Astrocyte of the cerebellum (primary cell): ENCODE data around the gene DCAF17.

ENCODE experiments used
- DNase-seq: peaks from one replicate; pipeline ENCODE4 v3.0.0-alpha.2; 2011; ENCODE audit warnings: low read depth
- H3K4me3 ChIP-seq: 2 replicates; pipeline ENCODE4 v1.5.1; 2011; ENCODE audit warnings: mild to moderate bottlenecking, low read depth, low read length, moderate library complexity
- in situ Hi-C: cut with HindIII; loops from 2 replicates; pipeline ENCODE4 v1.10.0; 2017; ENCODE audit warnings: low sequenced_read_pairs
- TF ChIP-seq, protein P1 (sequence below): IDR thresholded peaks from 2 replicates; pipeline ENCODE4 v1.5.1; 2012; ENCODE audit warnings: low read length, low read depth, moderate library complexity, mild to moderate bottlenecking; ENCODE audit errors: missing control alignments

The DCAF17 gene

DNA sequence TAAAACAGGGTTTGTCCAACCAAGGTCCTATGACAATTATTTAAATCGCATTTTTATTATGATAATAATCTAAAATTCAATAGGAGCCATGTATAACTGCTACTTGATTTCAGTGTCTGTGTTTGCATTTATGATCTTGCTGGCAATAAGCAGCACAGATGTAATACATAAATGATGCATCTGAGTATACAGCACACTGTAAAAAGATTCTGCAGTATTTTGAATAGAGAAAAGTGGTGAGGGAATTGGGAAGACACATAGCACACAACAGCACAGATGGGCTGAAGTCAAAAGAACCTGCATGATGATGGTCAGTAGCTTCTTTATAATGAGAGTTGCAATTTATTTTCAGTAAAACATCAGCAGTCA, 26.4 kb upstream of the DCAF17 start:
- in situ Hi-C loops = loop anchor here (25.0 kb wide), 1 partner anchor 445 kb away; no protein-coding TSS in a partner anchor
- TF ChIP-seq, protein P1, sequence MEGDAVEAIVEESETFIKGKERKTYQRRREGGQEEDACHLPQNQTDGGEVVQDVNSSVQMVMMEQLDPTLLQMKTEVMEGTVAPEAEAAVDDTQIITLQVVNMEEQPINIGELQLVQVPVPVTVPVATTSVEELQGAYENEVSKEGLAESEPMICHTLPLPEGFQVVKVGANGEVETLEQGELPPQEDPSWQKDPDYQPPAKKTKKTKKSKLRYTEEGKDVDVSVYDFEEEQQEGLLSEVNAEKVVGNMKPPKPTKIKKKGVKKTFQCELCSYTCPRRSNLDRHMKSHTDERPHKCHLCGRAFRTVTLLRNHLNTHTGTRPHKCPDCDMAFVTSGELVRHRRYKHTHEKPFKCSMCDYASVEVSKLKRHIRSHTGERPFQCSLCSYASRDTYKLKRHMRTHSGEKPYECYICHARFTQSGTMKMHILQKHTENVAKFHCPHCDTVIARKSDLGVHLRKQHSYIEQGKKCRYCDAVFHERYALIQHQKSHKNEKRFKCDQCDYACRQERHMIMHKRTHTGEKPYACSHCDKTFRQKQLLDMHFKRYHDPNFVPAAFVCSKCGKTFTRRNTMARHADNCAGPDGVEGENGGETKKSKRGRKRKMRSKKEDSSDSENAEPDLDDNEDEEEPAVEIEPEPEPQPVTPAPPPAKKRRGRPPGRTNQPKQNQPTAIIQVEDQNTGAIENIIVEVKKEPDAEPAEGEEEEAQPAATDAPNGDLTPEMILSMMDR = no peak
- no peak overlapping the region for H3K4me3 ChIP-seq
- DNase-seq = no peak

DNA sequence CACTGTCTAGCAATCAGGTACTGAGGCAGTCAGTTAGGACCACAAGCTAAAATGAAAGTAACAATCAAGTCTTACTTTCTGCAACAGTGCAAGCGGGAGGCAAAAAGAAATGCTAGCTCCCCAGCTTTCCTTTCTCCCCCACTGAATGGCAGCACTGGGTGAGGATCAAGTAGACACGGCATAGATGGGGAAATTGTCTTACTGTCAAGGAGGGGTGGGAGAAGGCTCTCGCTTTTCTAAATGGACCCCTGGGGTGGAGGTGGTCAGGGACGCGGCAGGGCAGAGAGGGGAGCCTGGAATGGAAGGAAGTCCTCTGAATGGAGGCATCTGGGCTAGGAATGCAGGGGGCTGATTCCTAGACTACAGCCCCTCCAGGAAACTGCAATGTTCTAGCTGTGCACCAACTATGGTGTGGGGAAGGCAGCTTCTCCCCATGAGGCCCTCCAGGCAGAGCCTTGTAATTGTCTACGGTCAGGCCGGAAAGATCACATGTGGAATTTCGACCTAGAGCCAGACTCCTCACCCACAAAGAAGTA, 24.5 kb upstream of the DCAF17 start:
- TF ChIP-seq, protein P1 = no peak
- H3K4me3 ChIP-seq = peak overlapping the region; percentile 34
- DNase-seq = no peak
- in situ Hi-C loops = loop anchor here (25.0 kb wide), 1 partner anchor 447 kb away; no protein-coding TSS in a partner anchor

DNA sequence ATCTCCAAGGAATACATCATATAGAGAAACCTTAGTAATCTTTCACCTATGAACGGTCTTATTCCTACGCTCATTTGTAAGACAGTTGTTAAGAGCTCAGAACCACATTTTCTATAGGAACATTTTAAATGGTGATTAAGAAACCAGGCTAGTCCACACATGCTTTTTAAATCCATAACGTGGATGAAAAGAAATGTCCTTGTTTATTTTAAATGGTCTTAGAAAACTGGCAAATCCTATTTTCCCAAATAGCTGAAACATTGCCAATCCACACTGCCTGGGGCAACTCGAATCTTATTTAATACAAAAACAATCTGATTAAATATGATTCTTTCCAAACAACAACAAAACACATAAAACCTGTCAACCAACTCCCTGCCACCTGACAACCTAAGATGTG, 23.9 kb upstream of the DCAF17 start:
- in situ Hi-C loops = loop anchor here (25.0 kb wide), 1 partner anchor 448 kb away; no protein-coding TSS in a partner anchor
- TF ChIP-seq, protein P1 = no peak
- H3K4me3 ChIP-seq = no peak overlapping the region
- peak; percentile 38 for DNase-seq

DNA sequence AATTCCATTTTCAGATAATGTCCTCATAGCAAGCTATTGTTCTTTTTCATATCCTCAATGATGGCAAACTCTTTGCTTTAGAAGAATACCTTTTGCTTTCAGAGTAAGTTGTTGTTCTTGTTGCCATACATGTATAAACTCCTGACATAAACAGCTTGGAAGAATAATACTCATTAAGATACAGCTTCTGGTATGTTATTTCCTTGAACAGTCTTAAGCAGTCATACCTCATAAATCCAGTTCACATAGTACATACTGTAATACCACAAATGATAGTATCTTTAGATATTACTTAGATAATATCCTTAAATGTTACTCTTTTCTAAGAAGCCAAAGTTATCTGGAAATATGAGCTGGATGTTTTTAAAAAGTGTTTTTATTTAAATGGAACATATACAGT, 23.4 kb upstream of the DCAF17 start:
- H3K4me3 ChIP-seq = no peak overlapping the region
- TF ChIP-seq, protein P1 = no peak
- no peak for DNase-seq
- in situ Hi-C loops = loop anchor here (25.0 kb wide), 1 partner anchor 448 kb away; no protein-coding TSS in a partner anchor

DNA sequence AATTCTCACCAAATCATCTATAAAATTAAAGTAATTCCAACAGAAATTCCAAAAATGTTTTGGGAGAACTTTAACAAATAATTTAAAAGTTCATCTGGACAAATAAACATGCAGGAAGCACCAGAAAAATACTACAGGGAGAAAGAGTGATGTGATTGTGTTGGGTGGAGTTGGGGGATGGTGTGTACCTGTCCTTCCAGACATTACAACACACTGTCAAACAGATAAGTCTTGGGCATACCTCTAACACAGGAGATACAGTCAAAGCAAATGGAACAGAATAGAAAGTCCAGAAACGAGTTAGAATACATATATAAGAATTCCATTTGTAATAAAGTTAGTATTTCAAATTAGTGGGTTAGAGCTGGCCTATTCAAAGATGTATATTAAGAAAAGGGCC, 22.8 kb upstream of the DCAF17 start:
- no peak overlapping the region for H3K4me3 ChIP-seq
- DNase-seq = no peak
- in situ Hi-C loops = loop anchor here (25.0 kb wide), 1 partner anchor 449 kb away; no protein-coding TSS in a partner anchor
- TF ChIP-seq, protein P1 = no peak

DNA sequence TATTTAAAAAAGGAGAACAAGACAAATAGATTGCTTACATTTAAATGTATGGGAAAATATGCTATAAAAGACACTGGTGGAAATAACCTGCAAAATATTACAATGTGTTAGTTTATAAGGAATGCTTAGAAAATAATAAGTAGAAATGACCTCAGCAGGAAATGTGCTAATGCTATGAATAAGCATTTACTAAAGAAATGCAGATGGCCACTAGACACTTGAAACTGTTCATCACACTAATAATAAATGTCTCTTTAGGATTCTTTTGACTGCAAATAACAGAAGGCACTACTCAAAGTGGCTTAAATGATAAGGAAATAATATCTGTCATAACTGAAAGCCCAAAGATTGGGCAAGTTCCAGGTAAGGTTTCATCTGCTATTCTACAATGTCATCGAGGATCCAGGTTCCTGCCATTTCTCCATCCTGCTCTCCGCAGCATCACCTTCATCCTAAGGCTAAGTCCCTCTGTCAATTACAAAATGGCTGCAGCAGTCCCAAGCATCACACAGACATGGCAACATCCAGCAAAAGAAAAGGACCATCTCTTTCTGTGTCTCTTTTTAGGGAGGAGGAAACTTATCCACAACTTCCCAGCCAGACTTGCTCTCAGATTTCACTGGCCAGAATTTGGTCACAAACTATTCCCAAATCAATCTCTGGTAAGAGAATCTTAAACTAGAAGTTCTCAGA, 22.1 kb upstream of the DCAF17 start:
- in situ Hi-C loops = loop anchor here (25.0 kb wide), 1 partner anchor 450 kb away; no protein-coding TSS in a partner anchor
- DNase-seq = no peak

More for the DNA sequence above, 22.1 kb upstream of the DCAF17 start:
- no peak overlapping the region for H3K4me3 ChIP-seq
- TF ChIP-seq, protein P1 = no peak
